Right renal cortex interstitium (tissue), 3 donors: ENCODE measurements around the gene INO80. TPM values are rescaled to one million over a fixed set of nuclear protein-coding genes. Genes with fewer than 3 reads are reported as not detected.

Experiments used
- DNase-seq, 3 donors: peaks; one replicate each; pipeline ENCODE4 v3.0.0-alpha.2; 2013; ENCODE audit warnings: low read depth in 3 of 3, low spot score in 2 of 3
- polyA plus RNA-seq, 3 donors: library from polyadenylated mRNA; unstranded; fragments of 120-200 nt; gene quantifications; one replicate each; pipeline ENCODE4 v1.2.1, GENCODE V29; 2013; ENCODE audit not compliant: insufficient read length in 3 of 3

INO80 gene
- polyA plus RNA-seq, 3 donors, result 23.4 to 25.8 (median 23.5) TPM

DNA sequence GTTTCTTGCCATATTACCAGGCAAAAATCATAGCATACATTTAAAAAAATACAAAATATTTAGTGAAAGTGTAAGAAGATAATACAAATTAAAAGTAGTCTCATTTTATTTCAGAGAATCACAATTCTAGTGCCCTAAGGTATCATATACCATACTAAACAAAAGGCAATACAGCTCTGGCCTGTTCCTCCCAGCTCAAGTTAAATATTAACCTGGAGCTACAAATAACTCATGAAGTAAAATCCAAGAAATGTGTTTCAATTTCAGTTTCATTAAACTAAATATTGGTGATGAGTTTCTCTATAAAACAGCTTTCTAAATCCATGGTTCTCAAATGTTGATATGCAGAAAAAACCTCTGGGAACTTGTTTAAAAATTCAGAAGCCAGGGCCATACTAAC, 67.7 kb downstream of the INO80 start:
- DNase-seq, result no peak

DNA sequence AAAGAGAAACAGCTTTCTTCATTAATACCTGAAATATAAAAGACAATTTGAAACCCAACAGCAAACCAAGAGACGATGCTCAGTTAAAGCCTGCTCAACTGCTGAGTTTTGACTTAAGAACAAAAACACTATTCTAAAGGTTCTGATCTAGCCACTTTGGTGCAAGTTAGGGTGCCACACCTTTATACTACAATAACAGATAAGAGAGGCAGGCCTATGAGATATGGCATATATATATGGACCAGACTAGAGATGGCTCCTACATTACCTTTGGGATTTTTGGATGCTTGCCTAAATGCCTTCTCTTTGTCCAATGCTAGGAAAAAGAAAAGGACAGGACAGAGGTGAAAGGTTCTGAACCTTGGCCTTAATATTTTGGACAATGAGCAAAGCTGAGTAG, 68.6 kb downstream of the INO80 start:
- DNase-seq, result no peak

DNA sequence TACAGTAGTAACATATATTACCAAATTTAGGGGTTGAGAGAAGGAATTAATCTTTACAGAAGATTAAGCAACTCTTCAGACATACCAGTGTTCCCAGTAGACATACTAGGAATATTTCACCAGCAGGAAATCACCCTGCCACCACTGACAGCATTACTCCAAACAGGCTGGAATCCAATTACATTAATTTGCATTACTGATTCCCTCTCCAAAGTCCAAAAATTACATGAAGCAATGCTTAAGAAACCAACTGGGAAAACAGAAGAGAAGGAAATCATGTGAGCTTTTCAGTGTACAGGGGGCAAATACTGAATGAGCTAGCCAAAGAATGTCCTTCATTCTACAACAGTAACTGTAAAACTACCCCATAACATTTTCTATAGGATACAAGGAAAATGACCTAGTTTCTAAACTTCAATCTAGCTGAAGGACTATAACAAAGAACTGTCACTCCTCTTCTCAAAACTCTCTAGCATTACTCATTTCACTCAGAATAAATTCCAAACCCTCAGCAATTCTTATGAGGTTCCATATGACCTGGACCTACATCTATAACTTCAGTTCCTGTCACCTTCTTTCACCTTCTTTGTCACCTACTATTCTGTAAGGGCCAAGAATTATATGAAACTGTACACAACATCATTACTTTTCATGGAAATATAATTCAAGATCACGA, 72.7 kb downstream of the INO80 start:
- no peak for DNase-seq

DNA sequence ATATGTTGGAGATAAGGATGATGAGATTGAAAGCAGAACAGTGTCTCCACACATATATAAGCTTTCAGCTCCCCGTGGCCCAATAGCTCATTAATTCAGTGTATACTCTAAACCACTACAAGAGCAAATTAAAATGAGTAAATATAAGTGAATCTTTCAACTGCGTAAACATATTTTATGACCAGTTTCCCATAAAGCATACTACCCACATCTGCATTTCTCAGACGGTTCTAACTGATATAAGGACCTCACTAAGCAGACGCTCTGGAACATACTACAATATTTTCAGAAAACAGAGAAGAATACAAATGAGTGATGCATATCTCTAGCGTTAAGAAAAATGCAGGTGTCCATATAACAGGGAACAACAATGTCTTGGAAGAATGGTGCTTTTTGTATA, 73.2 kb downstream of the INO80 start:
- no peak for DNase-seq

DNA sequence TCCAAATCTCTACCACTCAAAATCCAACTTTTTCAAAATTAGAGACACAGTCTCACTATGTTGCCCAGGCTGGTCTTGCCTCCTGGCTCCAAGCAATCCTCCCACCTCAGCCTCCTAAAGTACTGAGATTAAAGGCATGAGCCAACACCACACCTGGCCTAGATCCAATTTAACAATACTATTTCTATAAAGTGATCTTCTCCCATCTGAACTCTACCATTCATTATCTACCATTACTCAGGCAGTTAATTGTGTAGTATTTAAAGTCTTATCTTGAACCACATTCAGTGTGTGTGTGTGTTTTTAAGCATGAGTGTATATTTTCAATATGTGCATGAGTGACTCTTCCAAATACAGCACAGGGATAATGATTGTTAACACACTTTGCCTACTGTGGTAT, 77.0 kb downstream of the INO80 start:
- no peak for DNase-seq

DNA sequence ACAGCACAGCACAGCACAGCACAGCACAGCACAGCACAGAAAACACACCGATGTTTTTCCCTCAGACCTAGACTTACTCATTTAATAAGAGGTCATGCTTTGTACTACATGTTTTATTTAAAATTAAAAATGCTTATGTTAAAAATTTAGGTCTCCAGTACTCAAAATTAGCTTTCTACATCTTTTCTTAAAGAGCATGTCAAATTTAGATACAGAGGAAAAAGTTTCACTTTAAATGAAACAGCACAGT, 84.1 kb downstream of the INO80 start:
- no peak for DNase-seq

DNA sequence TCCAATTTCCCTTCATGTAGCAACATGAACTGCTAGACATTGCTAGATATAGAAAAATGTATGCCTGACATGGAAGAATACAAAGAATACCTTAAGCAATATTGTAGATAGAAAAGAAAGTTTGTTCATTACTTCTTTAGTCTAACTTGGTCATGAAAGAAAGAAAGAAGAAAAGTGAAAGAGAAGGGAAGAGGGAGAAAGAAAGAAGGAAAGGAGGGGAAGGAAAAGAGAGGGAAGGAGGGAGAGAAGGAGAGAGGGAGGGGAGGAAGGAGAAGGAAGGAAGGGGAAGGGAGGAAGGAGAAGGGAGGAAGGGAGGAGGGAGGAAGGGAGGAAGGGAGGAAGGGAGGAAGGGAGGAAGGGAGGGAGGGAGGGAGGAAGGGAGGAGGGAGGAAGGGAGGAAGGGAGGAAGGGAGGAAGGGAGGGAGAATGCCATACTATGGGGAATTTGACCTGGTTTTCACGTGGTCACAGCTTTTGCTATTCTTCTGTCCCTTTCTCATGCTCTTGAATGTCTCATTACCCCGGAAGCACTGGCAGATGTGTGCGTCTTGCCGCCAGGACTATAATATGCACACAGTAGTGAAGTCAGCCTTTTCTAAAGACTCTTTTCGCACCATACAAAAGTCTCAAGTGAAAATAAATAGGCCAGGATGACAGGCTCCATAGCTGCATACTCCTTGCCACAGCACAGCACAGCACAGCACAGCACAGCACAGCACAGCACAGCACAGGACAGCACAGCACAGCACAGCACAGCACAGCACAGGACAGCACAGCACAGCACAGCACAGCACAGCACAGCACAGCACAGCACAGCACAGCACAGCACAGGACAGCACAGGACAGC, 84.6 kb downstream of the INO80 start:
- no peak for DNase-seq

DNA sequence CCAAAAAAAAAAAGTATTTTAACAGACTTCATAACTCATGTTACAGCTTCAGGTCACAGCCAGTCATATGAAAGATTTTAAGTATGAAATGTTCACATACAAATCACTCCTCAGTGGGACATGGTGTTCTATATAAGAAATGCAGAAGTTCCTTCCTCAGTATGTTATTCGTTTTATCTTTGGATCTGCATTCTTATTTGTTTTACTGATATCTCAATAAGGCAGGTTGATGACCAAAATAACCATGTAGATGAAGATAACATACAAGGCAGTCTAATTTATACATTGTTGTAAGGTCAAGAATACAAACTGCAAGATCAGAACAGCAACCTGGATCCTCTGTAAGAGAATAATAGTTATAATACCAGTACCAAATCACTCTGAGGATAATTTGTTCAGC, 87.2 kb downstream of the INO80 start:
- no peak for DNase-seq

DNA sequence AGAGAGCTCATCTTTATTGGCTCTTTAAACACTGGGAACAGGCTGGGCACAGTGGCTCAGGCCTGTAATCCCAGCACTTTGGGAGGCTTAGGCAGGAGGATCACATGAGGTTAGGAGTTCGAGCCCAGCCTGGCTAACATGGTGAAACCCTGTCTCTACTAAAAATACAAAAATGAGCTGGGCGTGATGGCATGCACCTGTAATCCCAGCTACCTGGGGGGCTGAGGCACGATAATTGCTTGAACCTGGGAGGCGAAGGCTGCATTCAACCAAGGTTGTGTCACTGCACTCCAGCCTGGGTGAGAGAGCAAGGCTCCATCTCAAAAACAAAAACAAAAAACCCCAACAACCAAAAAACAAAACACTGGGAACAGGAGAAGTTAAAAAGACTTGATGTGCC, 90.7 kb downstream of the INO80 start:
- DNase-seq, result no peak

DNA sequence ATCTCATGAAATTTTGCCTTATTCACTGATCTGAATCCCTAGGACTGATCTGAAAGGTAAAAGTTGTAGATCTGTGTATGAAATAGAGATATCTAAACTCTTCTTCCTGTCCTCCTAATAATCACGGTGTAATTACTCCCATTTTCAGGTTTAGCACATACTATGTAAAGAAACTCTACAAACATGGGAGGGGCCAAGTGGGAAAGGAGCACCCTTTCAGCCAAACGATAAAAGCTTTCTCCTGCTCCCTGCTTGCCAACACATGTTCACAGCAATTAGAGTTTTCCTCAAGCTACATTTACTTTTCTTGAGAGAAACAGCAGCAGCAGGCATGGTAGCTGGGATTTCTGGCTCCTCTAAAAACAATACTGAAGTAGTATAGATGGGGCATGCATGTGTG, 91.2 kb downstream of the INO80 start:
- no peak for DNase-seq

DNA sequence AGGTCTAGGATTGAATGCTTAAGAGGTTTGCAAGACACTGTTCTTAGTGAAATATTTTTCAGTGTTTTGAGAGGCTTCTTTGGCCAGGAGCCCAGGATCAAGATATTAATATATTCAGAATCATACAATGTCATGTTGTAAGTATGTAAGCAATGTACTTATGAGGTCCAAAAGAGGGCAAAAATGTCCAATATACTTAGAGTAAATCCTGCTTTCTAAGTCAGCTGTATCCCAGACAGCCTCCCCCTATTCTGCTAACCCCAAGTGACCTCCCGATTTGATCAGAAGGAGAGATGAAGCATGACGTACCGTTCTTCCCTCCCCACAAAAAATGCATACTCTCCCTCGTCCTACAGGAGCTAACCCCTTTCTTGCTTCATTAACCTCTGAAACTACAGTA, 91.9 kb downstream of the INO80 start:
- DNase-seq, result no peak

DNA sequence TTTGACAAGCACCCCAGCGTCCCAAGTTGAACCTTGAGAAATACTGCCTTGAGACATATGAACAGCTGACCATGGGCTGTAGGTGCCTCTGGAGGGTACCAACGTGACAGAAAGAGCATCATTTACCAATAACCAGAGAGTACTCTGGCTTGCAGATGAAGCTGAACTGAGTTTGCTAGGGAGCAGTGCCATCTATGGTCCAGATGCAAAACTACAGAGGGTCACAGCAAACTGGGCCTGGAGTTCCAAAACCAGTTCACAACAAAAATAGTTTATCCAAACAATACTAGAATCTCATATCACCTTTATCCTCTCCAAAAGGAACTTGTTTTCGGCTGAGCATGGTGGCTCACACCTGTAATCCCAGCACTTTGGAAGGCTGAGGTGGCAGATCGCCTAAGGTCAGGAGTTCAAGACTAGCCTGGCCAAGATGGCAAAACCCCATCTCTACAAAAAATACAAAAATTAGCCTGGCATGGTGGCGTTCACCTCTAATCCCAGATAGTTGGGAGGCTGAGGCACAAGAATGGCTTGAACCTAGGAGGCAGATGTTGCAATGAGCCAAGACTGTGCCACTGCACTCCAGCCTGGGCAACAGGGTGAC, 93.5 kb downstream of the INO80 start:
- no peak for DNase-seq

DNA sequence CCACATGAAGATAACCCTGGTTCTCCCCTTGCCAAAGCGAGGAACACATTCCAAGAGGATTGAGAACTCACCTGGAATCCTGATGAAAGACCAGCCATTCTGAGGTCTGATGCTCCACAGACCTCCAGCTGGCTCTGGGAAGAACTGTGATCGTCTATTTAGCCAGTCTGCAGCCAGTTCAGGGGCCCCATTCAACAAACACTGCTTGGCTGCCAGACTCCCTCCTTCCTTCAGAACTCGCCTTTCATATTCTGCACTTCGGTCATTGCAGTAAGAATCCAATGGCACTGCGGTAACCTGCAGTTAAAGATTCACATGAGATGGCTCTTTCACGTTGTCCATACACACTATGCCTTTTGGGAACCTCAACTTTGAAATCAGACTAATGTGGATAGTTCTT, 95.3 kb downstream of the INO80 start:
- no peak for DNase-seq

DNA sequence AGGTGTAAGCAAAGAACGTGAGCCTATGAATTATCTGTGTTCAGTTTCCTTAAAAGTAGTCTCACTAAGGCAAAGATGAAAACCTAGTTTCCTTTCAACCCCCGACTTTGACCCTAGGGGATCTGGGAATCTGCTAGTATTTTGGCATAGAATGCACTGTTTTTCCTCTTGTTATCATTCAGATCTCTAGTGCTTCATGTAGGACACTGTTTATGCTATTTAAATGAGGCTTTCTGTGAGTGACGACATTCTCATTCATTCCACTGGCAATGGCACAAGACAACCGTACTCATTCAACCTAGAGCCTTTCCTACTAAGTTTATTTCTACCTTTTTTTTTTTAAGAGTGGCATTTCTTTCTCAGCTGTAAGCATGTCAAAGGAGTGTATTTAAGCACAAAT, 95.8 kb downstream of the INO80 start:
- DNase-seq, result no peak

DNA sequence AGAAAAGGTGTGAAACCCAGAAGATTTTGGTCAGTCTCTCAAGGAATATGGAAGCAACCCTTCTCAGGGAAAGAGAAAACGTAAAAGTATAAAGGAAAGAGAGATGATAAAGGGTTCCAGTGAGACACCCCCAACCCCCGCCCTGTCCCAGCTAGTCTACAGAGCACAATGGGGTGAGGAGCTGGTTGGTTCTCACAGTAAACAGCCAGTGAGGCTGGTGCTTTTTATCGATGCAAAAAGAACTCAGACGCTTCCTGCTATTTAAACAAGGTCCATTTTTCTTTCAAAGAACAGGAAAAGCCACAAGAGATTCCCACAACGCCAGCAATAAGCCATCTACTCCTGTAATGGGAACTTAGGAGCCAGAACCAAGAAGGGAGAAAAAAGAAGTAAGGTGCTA, 96.9 kb downstream of the INO80 start:
- no peak for DNase-seq

DNA sequence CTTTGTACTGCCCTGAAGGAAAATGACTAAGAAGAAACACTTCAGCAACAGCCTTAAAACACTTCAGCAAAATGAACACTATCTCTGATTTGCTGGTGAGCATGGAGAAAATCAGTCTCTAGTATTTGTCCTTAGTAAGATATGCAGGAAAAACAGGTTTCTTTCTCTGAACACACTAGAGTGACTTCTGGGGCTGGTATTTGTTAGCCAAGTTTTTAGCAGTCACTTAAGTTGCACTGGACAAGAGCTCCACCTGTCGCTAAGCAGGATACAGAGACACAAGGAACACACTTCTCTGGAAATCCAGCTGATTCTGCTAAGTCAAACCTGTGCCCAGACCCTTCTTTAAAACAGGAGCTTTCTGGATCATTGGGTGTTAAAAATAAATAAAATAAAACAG, 97.5 kb downstream of the INO80 start:
- no peak for DNase-seq

DNA sequence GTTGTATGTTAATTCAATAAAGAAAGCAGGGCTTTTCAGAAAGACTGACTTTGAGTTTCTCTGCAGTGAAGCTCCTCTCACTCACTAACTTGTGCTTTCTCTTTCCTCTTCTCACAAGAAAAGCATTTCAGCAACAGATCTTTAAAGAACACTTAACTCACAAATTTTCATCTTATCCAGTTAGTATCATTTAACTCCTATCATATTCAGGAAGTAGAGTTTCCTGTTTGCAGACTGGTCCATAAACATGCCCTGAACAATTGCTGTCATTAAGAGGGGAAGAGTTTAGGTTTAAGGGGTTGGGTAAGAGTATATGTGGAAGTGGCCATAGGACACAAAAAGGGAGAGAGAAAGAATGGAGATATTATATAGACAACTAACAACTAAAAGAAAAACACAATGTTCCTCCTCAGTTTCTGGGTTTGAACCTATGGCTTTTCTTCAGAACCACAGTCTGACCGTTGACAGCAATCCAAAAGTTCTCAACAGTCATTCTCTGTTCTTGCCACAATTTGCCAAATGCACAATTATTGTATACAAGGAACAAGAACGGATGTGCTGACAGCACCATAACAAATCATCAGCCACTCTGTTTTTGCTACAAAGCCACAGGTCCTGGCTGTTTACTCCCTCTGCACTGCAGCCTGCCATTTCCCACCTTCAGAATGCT, 98.9 kb downstream of the INO80 start:
- DNase-seq, result no peak

DNA sequence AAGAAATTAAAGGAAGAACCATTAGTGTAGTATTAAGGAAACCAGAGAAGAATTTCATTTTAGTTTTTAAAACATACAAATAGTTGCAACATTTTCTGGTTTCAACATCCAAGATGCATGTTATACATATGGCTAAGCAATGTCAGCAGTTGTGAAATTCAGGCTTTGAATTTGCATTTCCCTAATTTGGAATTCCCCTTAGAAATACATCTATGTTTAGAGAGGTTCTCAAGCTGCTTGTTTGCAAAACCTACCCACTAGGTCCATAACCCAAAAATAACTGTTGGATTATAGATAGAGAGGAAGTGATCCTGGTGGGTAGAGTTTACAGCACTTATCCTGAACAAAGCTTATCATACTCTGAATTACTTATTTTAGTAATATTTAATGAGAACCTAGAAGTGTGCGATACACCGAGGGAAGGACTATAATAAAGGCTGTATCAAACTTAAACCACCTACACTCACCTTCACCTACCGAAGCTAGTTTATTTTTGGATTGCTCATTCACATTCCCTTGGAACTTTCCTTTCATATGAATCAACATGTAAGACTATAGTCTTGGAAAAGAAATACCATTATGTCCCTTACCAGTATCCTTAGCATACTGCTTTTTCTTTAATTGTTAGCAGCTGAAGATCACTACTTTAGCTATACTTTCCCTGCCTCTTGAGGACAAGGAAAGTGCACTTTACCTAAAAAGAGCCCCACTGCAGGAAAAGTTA, 102.2 kb downstream of the INO80 start:
- no peak for DNase-seq

DNA sequence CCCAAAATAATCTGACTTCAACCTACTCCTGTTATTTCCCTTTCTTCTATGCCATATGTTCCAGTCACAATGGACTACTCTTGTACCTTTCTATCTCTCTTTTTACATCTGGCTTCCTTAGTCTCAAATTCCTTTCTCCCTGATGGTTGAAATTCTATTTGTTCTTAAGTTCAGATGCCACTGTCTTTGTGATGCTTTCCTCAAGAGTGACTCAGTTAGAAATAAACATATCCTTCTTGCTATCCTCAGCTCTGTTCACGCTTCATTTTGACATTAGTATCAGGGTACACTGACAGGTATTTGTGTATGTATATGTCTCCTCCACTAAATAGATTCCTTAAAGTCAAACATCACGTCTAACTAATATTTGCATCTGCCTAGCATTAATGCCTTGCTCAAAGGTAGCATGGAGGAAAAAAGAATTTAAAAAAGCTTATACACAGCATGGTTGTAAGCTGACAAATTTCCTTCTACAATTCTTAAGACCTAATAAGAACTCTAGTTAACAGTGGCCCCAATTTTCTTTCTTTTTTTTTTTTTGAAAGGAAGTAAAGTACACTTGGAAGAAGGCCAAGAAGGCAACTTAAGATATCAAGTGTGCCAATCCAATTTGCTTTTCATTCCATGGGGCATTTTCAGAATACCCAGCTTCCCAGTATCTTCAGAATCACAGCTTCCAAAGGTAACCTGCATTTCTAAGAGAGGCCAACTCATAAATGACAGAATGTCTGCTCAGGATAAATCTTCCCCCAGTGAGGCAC, 104.8 kb downstream of the INO80 start:
- no peak for DNase-seq

DNA sequence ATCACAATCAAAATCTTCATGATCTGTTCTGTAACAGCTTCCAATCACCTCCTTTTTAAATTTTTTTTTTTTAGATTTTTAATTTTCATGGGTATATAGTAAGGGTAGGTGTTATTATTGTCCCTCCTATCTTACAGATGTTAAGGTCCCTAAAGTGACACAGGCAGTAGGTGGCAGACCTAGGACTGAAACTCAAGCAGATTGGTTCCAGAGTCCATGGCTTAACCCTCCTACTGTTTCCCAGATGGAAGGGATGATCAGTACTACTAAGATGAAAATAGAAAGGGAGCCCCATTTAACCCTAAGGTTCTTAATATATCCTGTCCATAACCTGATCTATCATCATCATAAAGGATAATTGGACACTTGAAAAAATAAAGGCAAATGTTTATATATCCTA, 105.7 kb downstream of the INO80 start:
- no peak for DNase-seq
